GM20431 (cell line): ENCODE results near the gene NRBP1.

ENCODE experiments used
- in situ Hi-C: fragments of 300-500 bp; cut with MseI, MboI; formaldehyde crosslinking; loops from one replicate; pipeline ENCODE4 v1.15.0; 2020; ENCODE audit warnings: low sequenced_read_pairs; ENCODE audit not compliant: unreplicated experiment

NRBP1 gene

DNA sequence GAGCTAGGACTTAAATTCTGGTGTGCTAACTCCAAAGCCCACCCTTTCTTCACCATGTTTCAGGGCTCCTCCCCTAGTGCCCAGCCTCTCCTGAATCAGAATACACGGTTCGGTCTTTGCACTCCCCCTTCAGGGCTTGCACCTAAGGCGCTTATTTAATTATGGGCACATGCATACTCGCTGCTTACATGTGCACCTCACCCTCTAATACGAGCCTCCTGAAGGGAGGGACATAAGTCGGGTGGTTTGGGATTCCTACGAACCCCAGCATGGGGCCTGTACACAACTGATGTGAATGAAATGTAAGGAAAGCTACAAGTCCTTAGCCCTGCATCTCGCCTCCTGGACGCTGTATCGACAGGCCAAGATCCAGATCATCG is 60.7 kb downstream of the NRBP1 start:
- in situ Hi-C loops, result no loop called here

DNA sequence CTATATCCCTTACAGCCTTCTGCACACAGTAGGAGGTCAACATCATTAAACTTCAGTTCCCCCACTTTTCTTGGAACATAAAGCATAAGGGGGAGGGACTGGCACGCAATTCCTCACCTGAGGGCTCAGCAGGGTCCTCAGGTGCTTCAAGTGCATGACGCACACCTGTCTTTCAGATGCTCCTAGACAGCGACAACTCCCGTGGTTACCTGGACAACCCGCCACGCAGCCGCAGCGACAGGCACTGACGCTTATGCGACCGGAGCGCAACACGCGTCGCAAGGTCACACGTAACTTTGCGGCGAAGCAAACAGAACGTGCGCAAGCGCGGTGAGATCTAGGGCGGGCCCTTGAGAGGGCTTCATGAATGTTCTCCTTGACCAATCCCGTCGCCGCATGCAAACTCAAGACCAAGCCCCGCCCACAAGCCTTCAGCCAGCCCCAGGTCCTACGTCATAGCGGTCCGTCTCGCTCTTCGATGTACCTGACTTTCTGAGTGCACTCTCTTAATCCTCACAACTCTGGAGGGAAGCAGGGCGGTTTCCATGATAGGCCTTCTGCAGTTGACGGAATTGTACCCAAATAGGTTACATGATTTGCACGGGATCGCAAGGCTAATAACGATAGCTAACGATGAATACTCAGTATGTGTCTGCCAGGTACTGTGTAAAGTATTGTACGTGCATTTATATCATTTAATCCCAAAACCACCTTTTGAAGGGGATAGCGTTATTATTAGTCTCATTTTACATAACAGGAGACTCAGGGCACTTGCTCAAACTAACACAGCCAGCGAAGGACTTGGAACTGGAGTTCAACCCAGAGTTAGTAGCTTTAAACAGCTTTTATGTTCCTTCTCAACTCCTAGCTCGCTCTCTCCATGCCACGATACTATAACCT is 61.3 kb downstream of the NRBP1 start, which contains the start of gene IFT172:
Gene IFT172 (minus strand): TSS at position 246 of the 900 bp plus-strand sequence. CDS start 90 bp downstream, at position 156.
- in situ Hi-C loops, result no loop called here
